Kidney glomerular epithelial cell (primary cell): ENCODE measurements around the gene CD58.
A peak's percentile ranks its signal among the peaks of the same experiment; 100 is the strongest.
"Not testable (repeated sequence)": the region's sequence is repeated elsewhere in the genome, so short reads cannot be mapped to it uniquely, and the experiment has no call there.

ENCODE experiments used
- DNase-seq: peaks from one replicate; lab custom pipeline; 2025; lab: John Stamatoyannopoulos, UW

The CD58 gene

DNA sequence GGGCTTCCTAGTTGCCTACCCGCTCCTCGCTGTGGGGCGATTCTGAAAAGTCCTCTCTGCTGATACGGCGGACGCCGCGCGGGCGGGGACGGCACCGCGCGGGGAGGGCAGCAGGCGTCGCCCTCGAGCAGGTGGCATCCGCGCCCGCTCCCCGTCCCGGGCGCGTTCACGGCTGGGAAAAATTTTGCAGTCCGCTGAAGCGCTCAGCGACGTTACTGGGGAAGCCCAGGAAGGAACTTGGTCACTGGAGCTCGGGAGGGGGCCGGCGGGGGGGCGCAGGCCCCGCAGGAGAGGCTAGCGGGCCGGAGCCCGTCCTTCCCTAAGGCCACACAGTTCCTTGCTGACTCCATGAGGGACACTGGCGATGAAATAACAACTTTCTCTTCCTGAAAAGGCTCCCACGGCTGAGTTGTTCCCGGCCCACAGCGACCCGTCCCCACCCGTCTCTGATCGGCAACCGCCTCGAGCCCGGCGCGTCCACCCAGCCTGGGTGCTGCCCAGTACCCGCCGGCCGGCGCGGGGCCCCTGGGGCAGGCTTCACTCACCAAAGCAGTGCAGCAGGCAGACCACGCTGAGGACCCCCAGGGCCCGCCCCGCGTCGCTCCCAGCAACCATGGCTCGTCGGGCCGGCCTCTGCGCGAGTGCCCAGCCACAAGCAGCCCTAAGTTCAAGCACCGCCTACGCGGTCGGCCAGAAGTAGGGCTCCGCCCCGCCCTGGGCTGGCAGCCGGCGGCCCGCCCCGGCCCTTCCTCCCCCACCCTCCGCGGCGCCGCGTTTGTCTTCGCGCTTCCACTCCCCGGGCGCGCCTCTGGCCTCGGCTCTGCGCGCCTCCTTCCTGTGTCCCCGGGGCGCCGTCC lies at the start of gene CD58:
Gene CD58 (minus strand): TSS at position 669 of the 857 bp plus-strand sequence. CDS start 54 bp downstream, at position 615.
- DNase-seq, result peak; percentile 70

DNA sequence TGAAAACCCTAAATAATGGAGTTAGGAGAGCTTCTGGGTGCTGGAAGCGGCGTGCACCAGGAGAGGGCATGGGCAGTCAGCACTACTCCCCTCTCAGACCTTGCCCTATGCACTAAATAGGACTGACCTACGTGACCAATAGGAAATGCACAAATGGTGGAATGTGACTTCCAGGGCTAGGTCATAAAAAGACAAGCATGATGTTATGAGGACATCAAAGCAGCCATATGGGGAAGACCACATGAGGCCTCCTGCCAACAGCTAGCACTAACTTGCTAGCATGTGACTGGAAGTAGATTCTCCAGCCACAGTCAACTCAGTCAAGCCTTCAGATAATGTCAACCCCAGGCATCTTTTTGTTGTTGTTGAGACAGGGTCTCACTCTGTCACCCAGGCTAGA lies 49.6 kb upstream of the CD58 start:
- not testable (repeated sequence) for DNase-seq

DNA sequence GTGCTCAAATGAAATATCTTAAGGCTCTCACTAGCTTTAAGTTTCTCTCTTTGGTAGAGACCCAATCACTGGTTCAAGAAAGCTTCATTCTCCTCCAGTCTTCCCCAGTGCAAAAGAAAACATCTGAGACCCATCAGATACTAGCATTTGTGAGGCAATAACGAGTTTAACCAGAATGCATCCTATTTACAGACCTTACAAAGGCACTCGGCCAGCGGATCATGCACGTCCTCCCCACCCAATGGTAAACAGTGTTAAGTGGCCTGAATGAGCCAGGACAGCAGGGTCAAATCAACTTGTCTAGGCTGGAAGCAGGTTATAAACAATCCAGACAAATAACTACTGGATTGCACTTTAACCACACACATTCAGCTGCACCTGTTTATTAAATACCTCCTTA lies 48.3 kb upstream of the CD58 start:
- not testable (repeated sequence) for DNase-seq

DNA sequence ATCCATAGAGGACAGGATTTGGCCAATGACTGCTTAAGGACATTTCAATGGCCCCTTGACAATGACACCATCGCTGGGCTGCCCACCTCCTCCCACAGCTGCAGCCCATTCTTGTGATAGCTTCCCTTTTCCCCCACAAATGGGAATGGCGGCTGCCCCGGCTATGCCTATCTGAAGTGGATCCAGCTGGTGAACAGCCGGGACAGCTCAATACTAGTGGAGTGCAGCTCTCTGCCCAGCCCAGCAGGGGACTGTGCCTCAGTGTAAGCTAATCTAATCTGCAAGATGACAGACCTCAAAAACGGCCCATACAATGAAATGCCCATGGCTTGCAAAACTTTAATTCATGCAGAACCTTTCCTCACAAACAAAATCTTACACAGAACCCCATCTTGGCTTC lies 47.0 kb upstream of the CD58 start:
- not testable (repeated sequence) for DNase-seq

- DNase-seq, result not testable (repeated sequence)
Observed at GRCh38 chr1:116613825-116614224, 43.0 kb upstream of the CD58 start.

GRCh38 chr1:116609801-116610371 lies 39.1 kb upstream of the CD58 start:
- DNase-seq, result not testable (repeated sequence)

- DNase-seq, result not testable (repeated sequence)
Observed at GRCh38 chr1:116608841-116609240, 38.0 kb upstream of the CD58 start.

- not testable (repeated sequence) for DNase-seq
Observed at GRCh38 chr1:116608151-116608550, 37.3 kb upstream of the CD58 start.

DNA sequence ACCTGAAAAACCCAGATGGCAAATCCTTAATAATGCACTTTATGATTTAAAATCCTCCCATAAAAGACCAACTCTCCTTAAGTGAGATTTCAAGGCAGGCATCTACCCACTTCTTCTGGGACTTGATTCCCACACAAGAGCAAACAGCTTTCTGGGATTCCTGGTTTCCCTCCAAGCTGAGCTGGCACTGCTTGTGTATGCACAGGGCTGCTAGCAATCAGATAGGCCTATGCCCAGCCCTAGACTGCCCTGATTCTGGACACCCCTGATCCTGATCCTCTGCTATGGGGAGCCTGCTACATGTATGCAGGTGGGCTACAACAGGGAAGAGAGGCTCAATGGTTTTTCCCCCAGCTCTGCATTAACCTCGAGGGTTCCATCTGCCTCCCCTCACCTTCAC lies 36.6 kb upstream of the CD58 start:
- DNase-seq, result not testable (repeated sequence)

DNA sequence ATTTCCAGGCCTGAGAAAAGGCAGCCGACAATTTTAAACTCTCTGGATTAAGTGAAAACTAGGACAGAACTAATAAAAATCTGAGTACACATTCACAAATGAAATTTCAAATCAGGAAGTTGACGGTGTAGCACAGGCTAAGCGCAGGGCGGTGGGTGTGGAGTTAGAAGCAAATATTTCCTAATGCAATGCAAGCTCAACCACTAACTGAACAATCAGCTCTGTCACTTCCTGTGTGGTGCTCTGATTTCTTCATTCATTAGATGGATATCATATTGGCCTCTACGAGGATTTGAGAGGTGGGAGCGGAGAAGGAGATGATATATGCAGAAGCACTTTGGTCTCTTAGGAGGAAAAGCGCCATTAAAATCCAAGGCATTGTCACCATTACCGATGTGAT lies 35.2 kb upstream of the CD58 start:
- not testable (repeated sequence) for DNase-seq

GRCh38 chr1:116605315-116605714 lies 34.5 kb upstream of the CD58 start:
- no peak for DNase-seq

DNA sequence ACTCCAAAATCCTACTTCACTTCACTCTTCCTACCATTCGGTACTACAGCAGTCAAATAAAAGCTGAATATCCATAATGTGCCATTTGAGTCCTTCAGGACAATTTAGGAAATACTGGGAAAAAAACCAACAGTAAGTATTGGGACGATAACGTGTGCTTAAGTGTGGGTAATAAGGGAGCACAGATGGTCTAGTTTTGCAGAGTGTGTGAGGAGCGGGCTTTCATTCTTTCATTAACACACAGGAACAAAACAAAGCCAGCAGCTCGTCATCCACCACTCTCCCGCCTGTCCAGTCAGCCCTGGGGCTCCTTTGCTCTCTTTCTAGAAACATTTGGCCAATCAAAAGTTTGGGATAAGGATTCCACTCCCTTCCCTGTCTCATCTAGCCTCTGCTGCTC lies 33.6 kb upstream of the CD58 start:
- not testable (repeated sequence) for DNase-seq

GRCh38 chr1:116603646-116604045 lies 32.8 kb upstream of the CD58 start:
- not testable (repeated sequence) for DNase-seq

GRCh38 chr1:116599369-116599768 lies 28.5 kb upstream of the CD58 start:
- not testable (repeated sequence) for DNase-seq

DNA sequence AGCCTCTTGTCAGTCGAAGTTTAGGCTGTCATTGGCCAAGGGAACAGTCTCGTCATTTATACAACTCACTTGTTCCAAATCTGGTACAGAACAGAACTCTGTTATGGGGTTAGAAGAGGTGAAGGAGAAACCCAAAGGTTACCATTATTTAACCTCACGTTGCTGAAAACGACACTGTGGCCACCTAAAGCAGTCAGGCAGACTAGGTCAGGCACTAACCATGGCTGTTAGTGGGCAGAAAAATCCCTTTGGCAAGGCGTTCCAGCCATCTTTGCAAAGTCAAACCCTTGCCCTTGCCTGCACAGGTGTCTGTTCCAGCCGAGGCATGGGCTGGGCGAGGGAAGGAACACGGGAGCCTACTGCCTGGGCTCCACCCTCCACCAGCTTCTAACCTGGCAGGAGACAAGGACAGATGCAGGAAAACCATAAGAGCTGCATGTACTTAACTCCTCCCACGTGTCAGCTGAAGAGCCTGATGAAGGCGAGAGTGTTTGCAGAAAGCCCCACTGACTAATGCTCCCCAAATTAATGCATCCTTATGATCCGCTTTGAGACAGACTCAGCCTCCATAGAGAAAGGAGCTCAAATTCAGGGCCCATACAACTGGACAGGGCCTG lies 27.7 kb upstream of the CD58 start:
- DNase-seq, result not testable (repeated sequence)

GRCh38 chr1:116597388-116597787 lies 26.6 kb upstream of the CD58 start:
- DNase-seq, result not testable (repeated sequence)

DNA sequence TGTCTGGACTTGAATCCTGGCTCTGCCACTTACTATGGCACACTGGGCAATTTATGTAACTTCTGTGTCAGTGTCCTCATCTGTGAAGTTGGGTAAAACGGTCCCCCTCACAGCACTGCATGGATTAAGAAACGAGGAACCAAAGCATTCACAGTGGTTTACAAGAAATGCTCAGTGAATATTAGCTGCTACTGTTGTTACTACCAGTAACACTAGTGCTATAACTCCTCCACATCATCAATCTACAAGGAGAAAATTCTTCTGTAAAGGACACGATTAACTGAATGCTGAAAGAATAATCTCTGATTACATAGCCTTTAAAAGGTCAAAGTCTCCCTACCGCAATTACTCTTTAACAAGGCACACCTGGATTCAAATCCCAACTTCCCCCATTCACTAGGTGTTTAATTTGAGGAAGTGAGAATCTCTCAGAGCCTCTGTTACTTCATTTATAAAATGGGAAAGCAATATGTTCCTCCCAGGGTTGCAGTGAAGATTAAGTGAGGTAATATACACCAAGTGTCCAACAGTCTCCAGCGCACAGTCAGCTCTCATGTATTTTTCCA lies 26.0 kb upstream of the CD58 start:
- DNase-seq, result not testable (repeated sequence)

- not testable (repeated sequence) for DNase-seq
Observed at GRCh38 chr1:116595946-116596741, 25.3 kb upstream of the CD58 start.

DNA sequence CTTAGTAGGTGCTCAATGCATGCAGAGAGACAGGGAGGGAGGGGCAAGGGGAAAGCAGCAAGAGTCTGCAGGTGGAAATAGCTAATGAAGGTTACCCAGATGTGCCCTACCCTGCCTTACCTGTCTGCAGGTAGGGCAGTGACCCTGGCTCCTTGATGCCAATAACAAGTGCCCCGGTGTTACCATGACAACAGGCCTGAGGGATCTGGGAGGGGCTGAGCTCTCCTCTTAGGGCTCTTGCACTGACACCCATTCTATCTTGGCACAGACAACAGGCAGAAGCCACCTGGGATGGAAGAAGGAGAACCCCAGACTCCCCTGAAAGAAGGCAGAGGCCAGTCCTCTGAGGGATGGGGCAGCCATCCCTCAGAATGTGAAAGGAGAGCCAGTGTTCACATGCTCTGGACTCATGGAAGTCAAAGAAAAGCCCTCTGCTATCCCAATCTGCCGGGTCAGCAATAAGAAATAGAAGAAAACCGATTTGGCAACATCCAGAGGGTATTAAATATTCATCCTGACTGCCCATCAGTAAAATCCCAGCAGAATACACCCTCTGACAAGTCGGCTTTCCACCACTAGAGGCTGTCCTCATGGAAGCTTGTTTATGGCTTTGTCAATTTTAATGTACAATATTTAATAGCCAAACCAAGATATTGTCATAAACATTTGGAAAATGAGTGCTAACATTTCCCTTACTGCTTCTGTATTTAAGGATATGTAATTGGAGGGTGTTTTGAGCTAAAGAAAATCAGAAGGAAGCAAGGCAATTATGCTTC lies 24.4 kb upstream of the CD58 start:
- not testable (repeated sequence) for DNase-seq

GRCh38 chr1:116593977-116594376 lies 23.2 kb upstream of the CD58 start:
- DNase-seq, result not testable (repeated sequence)

DNA sequence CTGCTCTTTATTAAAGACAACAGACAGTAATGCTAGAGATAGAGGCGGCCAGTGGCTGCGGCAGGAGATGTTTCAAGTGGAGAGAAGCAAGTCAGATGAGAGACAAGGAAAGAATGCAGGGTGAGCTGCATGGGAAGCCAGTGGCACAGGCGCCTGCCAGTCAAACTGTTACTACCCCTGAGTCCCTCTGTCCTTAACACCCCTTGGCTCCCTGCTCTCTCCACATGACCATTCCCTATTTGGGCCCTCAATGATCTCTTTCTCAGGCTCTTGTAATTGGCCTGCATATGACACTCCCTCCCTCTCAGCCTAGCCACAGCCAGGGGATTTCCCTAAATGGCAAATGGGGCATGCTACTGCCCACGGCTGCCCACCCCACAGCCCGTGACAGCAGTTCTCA lies 22.6 kb upstream of the CD58 start:
- not testable (repeated sequence) for DNase-seq
